Hematopoietic multipotent progenitor cell treated with erythropoietin and hydrocortisone succinate and interleukin-3 and kit ligand, for 6 days (in vitro differentiated cells): ENCODE results near the gene GIMAP8.

Experiments
- DNase-seq: peaks from one replicate; pipeline ENCODE4 v3.0.0-alpha.2; 2015

Gene GIMAP8

DNA sequence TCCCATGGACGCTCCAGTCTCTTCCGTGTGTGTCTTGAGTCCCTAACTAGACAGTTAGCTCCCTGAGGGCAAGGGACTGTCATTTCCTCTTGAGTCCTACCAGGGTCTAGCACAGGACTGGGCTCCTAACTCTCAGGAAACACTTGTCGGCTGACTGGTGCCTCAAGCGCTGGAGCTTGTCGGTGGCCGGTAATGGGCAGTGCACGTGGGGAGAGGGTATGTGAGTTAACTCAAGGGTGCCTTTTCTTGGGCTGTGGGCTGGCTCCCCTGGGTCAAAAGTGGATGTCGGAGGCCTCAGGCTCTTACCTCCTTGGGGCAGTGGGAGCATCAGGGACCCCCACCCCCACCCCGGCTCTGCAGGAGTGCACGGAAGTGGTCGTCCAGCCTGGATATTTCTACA lies 38.4 kb upstream of the GIMAP8 start:
- DNase-seq = no peak

DNA sequence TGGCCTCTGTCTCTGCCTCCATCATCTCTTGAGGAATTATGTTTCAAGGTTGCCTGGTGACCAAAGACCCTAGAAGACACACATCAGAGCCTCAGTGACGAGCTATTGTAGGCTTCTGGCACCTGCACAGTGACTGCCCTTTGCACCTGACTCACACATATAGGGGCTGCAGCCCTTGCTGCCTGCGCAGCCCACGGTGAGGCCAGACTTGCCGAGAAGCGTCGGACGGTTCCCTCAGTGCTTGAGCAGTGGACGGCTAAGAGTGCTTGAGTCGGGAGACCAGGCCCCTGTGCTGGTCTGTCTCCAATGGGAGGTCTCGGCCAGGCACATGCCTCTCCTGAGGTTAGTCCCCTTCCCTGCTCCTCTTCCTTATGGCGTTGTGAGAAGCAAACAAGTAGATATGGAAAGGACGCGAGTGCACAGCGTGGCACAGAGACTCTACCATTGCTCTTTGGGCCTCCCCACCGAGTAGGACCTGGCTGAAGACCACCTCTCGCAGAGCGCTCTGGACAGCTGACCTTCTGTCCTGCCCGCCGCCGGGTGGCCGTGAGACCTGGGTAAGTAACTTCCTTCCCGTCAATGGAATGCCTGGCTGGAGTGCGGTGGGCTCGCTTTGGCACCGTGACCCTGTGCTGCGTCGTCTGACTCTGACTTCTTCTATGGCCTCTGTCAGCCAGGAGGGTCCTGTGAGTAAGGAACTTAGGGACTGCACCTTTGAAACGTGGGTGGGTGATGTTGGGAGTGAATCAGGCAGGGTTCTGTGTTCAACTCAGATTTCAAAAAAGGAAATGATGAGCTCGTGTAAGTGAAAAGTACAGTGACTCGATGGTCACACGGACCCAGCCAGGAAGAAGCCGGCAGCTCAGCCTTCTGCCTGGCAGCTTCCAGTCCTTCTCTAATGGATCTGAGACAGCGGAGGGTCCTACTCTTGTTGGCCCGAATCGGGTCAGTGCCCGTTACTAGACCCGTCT lies 37.6 kb upstream of the GIMAP8 start:
- DNase-seq = no peak

- no peak for DNase-seq
These were observed 36.8 kb upstream of the GIMAP8 start for GRCh38 chr7:150413640-150414081.

DNA sequence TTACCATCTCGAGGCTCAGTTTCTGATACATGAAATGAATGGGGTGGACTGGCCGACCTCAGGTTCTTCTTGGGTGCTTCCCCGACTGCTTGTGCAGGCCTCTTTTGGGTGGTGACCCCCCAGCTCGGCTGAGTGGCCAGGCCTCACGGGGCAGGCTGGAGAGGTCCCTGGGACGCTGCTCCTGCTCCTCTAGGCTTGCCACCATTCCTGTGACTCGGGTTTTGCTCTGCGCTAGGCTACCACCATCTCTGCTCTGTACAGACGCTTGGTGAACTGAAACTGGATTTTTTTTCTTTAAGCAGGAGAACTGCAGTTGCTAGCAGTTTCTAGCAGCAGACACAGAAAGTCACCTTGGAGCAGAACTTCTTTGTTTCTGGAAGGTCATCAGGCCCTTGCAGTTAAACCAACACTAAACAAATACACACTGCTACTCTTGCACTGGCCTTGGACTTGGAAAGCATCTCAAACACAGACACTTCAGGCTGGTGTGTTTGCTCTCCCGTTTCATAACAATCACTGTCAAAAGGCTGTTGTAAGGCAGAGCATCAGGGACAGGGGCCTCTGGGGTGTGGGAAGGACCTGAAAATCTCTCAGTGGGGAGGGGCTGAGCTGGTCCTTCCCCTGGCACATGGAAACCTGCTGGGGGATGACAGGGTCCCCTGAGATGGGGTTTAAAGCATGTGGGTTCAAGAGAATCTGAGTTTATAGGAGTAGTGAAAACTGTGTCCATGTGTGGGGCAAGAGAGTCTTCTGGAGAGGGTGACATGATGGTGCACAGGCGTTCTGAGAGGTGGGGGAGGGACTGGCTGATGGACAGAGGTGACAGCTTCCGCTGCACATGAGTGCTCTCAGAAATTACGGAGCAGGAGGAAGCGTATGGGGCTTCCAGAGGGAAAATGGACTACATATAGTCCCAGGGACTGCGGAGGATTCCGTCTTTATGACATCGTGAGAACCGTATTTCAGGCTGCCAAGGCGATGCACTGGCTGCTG lies 35.0 kb upstream of the GIMAP8 start:
- no peak for DNase-seq

DNA sequence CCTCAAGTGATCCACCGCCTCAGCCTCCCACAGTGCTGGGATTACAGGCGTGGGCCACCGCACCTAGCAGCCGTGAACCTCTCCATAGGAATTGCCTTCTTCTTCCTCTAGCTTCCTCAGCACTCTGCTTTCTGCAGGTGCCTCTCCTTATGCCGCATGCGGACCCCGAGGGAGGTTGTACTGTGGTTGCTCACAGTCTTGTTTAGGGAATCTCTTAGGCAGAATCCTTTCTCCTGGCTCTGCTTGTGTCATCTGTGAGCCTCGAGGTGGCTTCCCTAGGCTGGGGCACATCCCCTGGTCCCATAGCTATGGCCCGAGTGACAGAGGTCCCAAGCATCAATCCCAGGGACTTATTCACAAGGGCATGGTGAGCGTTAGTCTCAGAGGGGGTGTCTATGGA lies 33.2 kb upstream of the GIMAP8 start:
- no peak for DNase-seq

DNA sequence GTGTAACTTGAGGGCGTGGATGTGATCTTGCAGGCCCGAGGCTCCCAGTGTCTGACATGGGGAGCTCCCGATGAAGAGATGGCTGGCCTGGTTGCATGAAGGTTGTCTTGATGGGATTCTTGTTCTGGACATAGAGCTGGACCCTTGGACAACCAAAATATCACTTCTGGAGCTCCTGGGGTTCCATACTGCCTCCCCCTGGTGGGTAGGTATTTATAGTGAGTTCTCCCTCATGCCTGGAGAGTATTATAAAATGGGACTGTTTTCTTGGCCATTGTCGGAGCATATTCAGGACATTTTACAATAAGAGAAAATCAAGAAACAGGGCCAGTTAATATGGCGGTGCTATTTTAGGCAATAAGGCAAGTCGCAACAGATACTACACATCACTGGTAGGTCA lies 32.6 kb upstream of the GIMAP8 start:
- DNase-seq = no peak

- DNase-seq = no peak
These were observed 30.2 kb upstream of the GIMAP8 start for GRCh38 chr7:150420242-150420641.

DNA sequence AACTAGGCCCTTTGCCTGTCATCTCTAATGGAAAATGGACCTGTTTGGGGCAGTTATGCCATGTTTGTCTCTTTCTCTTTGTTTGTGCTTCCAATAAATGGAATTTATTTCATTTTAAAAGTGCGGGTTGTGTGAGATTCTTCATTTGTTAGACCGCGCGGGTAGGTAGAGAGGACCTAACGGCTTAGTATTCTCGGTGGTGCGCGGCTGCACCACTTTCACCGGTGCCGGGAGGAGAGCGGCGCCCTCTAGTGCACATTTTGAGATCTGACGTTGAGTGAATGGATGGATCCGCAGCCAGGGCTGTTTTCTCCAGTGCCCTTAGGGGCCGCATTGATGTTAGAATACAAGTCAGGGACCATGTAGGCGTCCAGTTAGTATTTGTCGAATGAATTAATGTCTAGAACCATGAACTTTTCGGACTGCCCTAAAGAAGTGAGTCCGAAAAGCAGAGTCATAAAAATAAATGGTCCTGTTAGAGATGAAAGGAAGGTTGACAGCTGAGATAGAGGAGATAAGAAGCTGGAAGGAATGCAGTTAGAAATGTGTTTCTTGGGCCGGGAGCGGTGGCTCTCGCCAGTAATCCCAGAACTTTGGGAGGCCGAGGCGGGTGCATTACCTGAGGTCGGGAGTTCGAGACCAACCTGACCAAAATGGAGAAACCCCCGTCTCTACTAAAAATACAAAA lies 29.3 kb upstream of the GIMAP8 start:
- peak; percentile 91 for DNase-seq

DNA sequence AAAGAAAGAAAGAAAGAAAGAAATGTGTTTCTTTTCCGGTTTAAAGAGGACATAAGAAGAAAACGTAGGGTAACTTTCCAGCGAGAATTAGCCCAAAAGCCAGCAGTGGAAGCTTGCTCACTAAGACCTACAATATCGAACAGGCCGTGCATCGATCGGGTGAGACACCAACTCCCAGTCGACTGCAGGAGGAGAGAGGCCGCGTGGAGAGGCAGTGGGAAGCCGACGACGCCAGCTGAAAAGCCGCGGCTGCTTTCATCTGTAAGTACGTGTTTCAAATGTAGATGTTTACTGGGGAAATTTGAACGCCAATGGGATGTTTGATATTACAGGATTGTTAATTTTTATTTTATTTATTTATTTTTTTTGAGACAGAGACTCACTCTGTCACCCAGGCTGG lies 28.6 kb upstream of the GIMAP8 start:
- DNase-seq = no peak

- DNase-seq = no peak
These were observed 24.8 kb upstream of the GIMAP8 start for GRCh38 chr7:150425670-150426069.

- DNase-seq = peak; percentile 48
These were observed 21.6 kb upstream of the GIMAP8 start for GRCh38 chr7:150428671-150429451.

DNA sequence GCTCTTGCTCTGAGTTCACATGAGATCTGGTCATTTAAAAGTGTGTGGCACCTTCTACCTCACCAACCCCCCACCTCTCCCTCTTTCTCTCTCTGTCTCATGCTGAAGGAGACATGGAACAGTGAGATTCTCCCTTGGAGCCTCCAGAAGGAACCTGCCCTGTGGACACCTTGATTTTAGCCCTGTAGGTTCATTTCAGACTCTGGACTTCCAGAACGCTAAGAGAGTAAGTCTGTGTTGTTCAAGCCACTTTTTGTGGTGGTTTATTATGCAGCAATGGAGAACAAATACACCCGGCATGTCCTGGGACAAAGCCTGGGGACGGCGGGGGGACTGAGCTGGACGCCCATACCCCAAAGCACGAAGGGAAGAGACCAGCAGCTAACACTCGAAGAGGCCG lies 20.7 kb upstream of the GIMAP8 start:
- no peak for DNase-seq

GRCh38 chr7:150430465-150431085 lies 19.9 kb upstream of the GIMAP8 start:
- DNase-seq = no peak

DNA sequence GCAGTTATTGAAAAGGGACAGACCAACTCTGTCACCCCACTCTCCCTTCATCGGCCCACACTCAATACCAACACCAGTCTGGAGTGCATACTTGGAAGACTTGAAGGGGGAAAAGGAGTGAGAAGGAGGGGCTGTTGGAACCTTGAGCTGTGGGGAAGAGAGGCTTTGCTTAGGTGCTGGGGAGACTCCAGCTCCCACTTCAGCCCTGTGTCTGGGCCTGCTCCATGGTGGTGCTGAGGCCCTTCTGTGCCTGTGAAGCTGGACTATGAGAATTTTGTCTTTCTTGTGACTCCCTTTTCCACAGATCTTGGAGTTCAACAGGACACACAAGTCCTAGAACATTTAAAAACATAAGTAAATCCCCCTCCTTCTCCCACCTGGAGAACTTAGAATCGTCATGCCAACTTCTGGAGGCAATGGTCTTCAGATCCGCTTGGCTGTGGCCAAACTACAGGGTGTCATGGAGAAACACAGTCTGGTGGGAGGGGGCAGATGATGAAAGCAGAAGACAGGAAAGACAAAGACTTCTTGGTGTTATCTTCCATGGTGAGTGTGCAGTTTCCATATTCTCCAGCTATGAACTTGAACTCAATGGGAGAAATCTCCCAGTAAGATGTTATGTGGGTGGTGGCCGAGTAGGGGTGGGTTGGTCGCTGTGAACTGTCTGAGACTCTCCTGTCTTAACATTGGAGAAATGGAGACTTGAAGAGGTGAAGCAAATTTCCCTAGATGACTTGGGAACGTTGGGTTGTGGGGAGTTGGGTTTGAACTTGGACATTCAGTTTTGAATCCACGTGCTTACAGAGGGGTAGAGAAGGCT lies 18.4 kb upstream of the GIMAP8 start:
- DNase-seq = no peak

GRCh38 chr7:150432915-150433892 lies 17.2 kb upstream of the GIMAP8 start:
- no peak for DNase-seq

GRCh38 chr7:150434240-150434639 lies 16.2 kb upstream of the GIMAP8 start:
- no peak for DNase-seq

DNA sequence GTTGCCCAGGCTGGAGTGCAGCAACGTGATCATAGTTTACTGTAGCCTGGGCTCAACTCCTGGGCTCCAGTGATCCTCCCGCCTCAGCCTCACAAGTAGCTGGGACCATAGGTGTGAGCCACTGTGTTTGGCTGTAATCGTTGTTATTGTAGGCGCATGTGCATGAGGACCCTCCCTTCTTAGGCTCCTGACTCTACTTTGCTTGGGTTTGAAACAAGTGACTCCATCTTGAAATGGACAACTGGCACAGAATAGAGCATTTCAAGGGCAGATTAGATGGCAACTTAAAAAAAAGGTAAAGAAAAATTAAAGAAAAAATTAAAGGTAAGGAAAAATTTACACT lies 15.4 kb upstream of the GIMAP8 start:
- DNase-seq = no peak

GRCh38 chr7:150435390-150436073 lies 14.9 kb upstream of the GIMAP8 start:
- peak; percentile 42 for DNase-seq

DNA sequence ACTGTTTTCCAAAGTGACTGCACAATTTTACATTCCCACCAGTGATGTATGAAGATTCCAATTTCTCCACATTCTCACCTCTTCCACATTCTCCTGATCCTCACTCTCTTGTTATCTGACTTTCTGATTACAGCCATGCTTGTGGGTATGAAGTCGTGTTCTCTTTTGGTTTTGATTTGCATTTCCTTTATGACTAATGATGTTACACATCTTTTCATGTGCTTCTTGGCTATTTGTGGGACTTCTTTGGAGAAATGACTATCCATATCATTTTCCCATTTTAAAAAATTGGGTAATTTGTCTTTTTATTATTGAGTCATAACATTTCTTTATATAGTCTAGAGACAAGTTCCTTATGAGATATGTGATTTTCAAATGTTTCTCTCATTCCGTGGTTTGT lies 10.5 kb upstream of the GIMAP8 start:
- DNase-seq = no peak
